NCI-H2107 treated with DMSO at 0.1 percent for 48 hours (cell line): ENCODE data around the gene SBF1.
"Not testable (repeated sequence)": the region's sequence is repeated elsewhere in the genome, so short reads cannot be mapped to it uniquely, and the experiment has no call there.

ENCODE experiments used
- DNase-seq: peaks from one replicate; lab custom pipeline; 2025; ENCODE audit not compliant: unreplicated experiment; lab: John Stamatoyannopoulos, UW

The SBF1 gene

GRCh38 chr22:50474710-50475651, at the start of gene SBF1:
SBF1 (minus strand) TSS chr22:50475035; CDS start chr22:50474840, 195 bp downstream.
- DNase-seq = peak; percentile 39

GRCh38 chr22:50523806-50524675, 49.2 kb upstream of the SBF1 start:
- DNase-seq = no peak

- DNase-seq = no peak
Observed at GRCh38 chr22:50523458-50523805, 48.6 kb upstream of the SBF1 start.

GRCh38 chr22:50522806-50523438, 48.1 kb upstream of the SBF1 start:
- DNase-seq = no peak

- no peak for DNase-seq
Observed at GRCh38 chr22:50522208-50522805, 47.5 kb upstream of the SBF1 start.

GRCh38 chr22:50521710-50522109, 46.9 kb upstream of the SBF1 start:
- no peak for DNase-seq

- DNase-seq = no peak
Observed at GRCh38 chr22:50520826-50521453, 46.1 kb upstream of the SBF1 start.

- DNase-seq = not testable (repeated sequence)
Observed at GRCh38 chr22:50520184-50520583, 45.3 kb upstream of the SBF1 start.

- DNase-seq = no peak
Observed at GRCh38 chr22:50519151-50519550, 44.3 kb upstream of the SBF1 start.

GRCh38 chr22:50518606-50519005, 43.8 kb upstream of the SBF1 start:
- no peak for DNase-seq

GRCh38 chr22:50517495-50518260, 42.8 kb upstream of the SBF1 start:
- no peak for DNase-seq

GRCh38 chr22:50516891-50517290, 42.1 kb upstream of the SBF1 start:
- DNase-seq = no peak

GRCh38 chr22:50516068-50516467, 41.2 kb upstream of the SBF1 start:
- DNase-seq = no peak

GRCh38 chr22:50513175-50513574, 38.3 kb upstream of the SBF1 start:
- DNase-seq = no peak

GRCh38 chr22:50508897-50509296, 34.1 kb upstream of the SBF1 start:
- DNase-seq = no peak

GRCh38 chr22:50507991-50508884, 33.4 kb upstream of the SBF1 start, which contains the start of gene NCAPH2:
NCAPH2 (plus strand) TSS chr22:50508224; CDS start chr22:50508338, 114 bp downstream.
- peak; percentile 61 for DNase-seq

- DNase-seq = no peak
Observed at GRCh38 chr22:50507421-50507990, 32.7 kb upstream of the SBF1 start, which contains the start of gene LMF2. LMF2 (minus strand) TSS chr22:50507702; CDS start chr22:50507675, 27 bp downstream.
